Measurements from ENCODE around the gene NXNL2. TPM values are rescaled to one million over a fixed set of nuclear protein-coding genes. Genes with fewer than 3 reads are reported as not detected.
A peak's percentile ranks its signal among the peaks of the same experiment; 100 is the strongest.

The NXNL2 gene
- total and polyA plus RNA-seq, 10 of the 15 experiments (the other 5 are each of a cell fraction or from before 2014, with no cell fraction given): not detected

DNA sequence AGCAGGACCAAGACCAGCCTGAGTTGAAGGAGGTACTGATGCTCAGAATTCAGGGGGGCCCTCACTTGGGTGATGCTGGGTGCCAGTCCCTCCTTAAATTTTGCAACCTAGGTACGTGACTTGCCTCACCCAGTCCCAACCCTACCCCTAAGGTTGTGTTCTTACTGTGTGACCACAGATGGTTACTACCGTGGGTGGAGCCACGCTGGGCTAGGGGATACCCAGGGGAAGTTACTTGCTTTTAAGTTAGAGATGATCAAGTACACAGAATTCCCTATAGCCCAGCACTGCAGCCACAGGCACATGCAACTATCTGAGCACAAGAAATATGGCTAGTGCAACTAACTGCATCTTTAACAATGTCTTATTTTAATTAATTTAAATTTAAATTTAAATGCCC is 32.9 kb downstream of the NXNL2 start (continued):
- TF ChIP-seq, protein P1, sequence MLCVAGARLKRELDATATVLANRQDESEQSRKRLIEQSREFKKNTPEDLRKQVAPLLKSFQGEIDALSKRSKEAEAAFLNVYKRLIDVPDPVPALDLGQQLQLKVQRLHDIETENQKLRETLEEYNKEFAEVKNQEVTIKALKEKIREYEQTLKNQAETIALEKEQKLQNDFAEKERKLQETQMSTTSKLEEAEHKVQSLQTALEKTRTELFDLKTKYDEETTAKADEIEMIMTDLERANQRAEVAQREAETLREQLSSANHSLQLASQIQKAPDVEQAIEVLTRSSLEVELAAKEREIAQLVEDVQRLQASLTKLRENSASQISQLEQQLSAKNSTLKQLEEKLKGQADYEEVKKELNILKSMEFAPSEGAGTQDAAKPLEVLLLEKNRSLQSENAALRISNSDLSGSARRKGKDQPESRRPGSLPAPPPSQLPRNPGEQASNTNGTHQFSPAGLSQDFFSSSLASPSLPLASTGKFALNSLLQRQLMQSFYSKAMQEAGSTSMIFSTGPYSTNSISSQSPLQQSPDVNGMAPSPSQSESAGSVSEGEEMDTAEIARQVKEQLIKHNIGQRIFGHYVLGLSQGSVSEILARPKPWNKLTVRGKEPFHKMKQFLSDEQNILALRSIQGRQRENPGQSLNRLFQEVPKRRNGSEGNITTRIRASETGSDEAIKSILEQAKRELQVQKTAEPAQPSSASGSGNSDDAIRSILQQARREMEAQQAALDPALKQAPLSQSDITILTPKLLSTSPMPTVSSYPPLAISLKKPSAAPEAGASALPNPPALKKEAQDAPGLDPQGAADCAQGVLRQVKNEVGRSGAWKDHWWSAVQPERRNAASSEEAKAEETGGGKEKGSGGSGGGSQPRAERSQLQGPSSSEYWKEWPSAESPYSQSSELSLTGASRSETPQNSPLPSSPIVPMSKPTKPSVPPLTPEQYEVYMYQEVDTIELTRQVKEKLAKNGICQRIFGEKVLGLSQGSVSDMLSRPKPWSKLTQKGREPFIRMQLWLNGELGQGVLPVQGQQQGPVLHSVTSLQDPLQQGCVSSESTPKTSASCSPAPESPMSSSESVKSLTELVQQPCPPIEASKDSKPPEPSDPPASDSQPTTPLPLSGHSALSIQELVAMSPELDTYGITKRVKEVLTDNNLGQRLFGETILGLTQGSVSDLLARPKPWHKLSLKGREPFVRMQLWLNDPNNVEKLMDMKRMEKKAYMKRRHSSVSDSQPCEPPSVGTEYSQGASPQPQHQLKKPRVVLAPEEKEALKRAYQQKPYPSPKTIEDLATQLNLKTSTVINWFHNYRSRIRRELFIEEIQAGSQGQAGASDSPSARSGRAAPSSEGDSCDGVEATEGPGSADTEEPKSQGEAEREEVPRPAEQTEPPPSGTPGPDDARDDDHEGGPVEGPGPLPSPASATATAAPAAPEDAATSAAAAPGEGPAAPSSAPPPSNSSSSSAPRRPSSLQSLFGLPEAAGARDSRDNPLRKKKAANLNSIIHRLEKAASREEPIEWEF (IDR thresholded peaks at IDR 0.05; ENCODE audit: insufficient replicate concordance, low read depth, low read length): no peak
- TF ChIP-seq IKZF2 (IDR thresholded peaks at IDR 0.05): peak in 1 of 2 experiments; percentile 22; a peak in 2 of 4 replicates
- TF ChIP-seq BHLHE40 (IDR thresholded peaks at IDR 0.05; ENCODE audit: borderline replicate concordance in 1 of 2, low read depth in 2 of 2, low read length in 1 of 2): peak; percentile 43 to 75; a peak in 2 of 4 replicates

DNA sequence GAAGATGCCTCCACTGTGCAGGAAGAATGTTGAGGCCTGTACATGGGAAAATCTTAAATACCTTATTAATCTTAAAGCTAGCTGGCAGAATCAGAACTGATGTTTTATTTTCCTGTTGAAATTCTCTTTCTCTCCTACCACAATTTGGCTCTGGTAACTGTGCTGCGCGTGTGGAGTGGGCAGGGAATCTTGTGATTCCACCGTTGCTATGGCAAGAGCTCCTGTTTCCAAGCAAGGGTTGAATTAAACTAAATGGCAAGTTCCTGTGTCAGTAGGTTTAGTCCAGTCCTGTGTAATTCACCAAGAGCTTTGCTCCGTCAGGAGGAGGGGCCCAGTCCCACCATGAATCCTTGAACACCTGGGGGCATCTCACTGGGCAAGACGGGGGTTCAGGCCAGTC is 36.4 kb downstream of the NXNL2 start:
- H3K9ac ChIP-seq (ENCODE audit: control insufficient read depth, insufficient read depth, low read length): no peak overlapping the region
- no peak overlapping the region for H3K4me3 ChIP-seq
- in situ Hi-C loops (cut with MboI) (no loop called here), intact Hi-C loops (cut with micrococcal nuclease; ENCODE audit: unreplicated experiment) (loop anchor here (10.0 kb wide), 1 partner anchor 187 kb away; the partner anchor contains the start of gene SPIN1)
- DNase-seq (ENCODE audit: low read depth, low spot score): no peak
- ChIA-PET SMC1A (ENCODE audit: uncharacterized antibody, unreplicated experiment) (no interaction called here), CTCF (no interaction called here), RAD21 (ENCODE audit: unreplicated experiment) (no interaction called here), POLR2A (no interaction called here)
- no peak for FAIRE-seq
- no peak overlapping the region for H2AFZ ChIP-seq (ENCODE audit: control insufficient read depth, low read depth, low read length)
- H3K27me3 ChIP-seq (replicated peaks in 1 of 2; ENCODE audit: control insufficient read depth in 2 of 2, insufficient read depth in 2 of 2, low read length in 1 of 2): no peaks in the 10 kb centered on the region
- H3K4me1 ChIP-seq (ENCODE audit: control insufficient read depth, insufficient read depth, low read length): no peaks in the 10 kb centered on the region
- no peaks in the 10 kb centered on the region for H4K20me1 ChIP-seq (ENCODE audit: control insufficient read depth, insufficient read depth)
- no peak overlapping the region for H3K4me2 ChIP-seq (ENCODE audit: control insufficient read depth, insufficient read depth)
- no peaks in the 10 kb centered on the region for H3K79me2 ChIP-seq (ENCODE audit: control insufficient read depth, insufficient read depth, low read length)
- no TSS peak for BruUV-seq (replicated peaks)
- H3K36me3 ChIP-seq (ENCODE audit: control insufficient read depth in 2 of 2, insufficient read depth in 2 of 2, low read length in 1 of 2): no peaks in the 10 kb centered on the region
- H3K9me3 ChIP-seq (replicated peaks; ENCODE audit: control insufficient read depth, insufficient read depth, low read length): no peaks in the 10 kb centered on the region
- H3K27ac ChIP-seq (ENCODE audit: control insufficient read depth, insufficient read depth): no peak overlapping the region
- 42% methylated on average over 5 of the region's 5 CpGs for WGBS (ENCODE audit: insufficient coverage, insufficient replicate concordance, low lambda C conversion rate, missing lambda C conversion rate)
- no peak for ATAC-seq
- TF ChIP-seq SPI1 (IDR thresholded peaks at IDR 0.05; ENCODE audit: borderline replicate concordance, insufficient read depth, low read depth, low read length) (no peak), KDM1A (IDR thresholded peaks at IDR 0.05; ENCODE audit: borderline replicate concordance) (no peak), ESRRA (IDR thresholded peaks at IDR 0.05; ENCODE audit: low read length) (no peak), HDGF (IDR thresholded peaks at IDR 0.05) (no peak), CHD1 (IDR thresholded peaks at IDR 0.05; ENCODE audit: low read depth, low read length) (no peak), ZNF207 (IDR thresholded peaks at IDR 0.05; ENCODE audit: borderline replicate concordance) (no peak), CREB1 (IDR thresholded peaks at IDR 0.05; ENCODE audit: low read depth) (no peak), NFYB (IDR thresholded peaks at IDR 0.05; ENCODE audit: insufficient read depth, low read depth, low read length) (no peak), RBBP5 (conservative IDR thresholded peaks at IDR 0.05) (no peak), ASH2L (IDR thresholded peaks at IDR 0.05; ENCODE audit: borderline replicate concordance, low read depth) (no peak)
- TF ChIP-seq, protein P2, sequence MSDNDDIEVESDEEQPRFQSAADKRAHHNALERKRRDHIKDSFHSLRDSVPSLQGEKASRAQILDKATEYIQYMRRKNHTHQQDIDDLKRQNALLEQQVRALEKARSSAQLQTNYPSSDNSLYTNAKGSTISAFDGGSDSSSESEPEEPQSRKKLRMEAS (IDR thresholded peaks at IDR 0.05; ENCODE audit: low read depth, low read length): no peak
- TF ChIP-seq, protein P3, sequence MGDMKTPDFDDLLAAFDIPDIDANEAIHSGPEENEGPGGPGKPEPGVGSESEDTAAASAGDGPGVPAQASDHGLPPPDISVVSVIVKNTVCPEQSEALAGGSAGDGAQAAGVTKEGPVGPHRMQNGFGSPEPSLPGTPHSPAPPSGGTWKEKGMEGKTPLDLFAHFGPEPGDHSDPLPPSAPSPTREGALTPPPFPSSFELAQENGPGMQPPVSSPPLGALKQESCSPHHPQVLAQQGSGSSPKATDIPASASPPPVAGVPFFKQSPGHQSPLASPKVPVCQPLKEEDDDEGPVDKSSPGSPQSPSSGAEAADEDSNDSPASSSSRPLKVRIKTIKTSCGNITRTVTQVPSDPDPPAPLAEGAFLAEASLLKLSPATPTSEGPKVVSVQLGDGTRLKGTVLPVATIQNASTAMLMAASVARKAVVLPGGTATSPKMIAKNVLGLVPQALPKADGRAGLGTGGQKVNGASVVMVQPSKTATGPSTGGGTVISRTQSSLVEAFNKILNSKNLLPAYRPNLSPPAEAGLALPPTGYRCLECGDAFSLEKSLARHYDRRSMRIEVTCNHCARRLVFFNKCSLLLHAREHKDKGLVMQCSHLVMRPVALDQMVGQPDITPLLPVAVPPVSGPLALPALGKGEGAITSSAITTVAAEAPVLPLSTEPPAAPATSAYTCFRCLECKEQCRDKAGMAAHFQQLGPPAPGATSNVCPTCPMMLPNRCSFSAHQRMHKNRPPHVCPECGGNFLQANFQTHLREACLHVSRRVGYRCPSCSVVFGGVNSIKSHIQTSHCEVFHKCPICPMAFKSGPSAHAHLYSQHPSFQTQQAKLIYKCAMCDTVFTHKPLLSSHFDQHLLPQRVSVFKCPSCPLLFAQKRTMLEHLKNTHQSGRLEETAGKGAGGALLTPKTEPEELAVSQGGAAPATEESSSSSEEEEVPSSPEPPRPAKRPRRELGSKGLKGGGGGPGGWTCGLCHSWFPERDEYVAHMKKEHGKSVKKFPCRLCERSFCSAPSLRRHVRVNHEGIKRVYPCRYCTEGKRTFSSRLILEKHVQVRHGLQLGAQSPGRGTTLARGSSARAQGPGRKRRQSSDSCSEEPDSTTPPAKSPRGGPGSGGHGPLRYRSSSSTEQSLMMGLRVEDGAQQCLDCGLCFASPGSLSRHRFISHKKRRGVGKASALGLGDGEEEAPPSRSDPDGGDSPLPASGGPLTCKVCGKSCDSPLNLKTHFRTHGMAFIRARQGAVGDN (IDR thresholded peaks at IDR 0.05): no peak
